ENCODE results near the gene NF2.

DNA sequence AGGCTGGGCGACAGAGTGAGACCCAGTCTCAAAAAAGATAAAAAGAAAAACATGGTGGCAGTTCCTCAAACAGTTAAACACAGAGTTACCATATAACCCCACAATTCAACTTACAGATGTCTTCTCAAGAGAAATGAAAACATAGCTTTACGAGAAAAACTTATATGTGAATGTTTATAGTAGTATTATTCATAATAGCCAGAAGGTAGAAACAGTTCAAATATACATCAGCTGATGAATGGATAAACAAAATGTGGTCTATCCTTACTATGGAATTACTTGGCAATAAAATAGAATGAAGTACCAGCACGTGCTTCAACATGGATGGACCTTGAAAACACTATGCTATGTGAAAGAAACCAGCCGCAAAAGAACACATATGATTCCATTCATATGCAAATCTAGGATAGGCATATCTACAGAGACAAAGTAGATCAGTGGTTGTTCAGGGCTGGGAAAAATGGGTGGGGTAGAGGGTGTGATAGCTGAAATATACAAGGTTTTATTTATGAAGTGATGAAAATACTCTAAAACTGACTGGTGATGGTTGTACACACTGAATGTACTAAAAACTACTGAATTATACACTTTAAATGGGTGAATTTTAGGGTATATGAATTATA is 12.4 kb downstream of the NF2 start:
- TF ChIP-seq POLR2A (IDR thresholded peaks at IDR 0.05) = no peak
- TF ChIP-seq, protein P1, sequence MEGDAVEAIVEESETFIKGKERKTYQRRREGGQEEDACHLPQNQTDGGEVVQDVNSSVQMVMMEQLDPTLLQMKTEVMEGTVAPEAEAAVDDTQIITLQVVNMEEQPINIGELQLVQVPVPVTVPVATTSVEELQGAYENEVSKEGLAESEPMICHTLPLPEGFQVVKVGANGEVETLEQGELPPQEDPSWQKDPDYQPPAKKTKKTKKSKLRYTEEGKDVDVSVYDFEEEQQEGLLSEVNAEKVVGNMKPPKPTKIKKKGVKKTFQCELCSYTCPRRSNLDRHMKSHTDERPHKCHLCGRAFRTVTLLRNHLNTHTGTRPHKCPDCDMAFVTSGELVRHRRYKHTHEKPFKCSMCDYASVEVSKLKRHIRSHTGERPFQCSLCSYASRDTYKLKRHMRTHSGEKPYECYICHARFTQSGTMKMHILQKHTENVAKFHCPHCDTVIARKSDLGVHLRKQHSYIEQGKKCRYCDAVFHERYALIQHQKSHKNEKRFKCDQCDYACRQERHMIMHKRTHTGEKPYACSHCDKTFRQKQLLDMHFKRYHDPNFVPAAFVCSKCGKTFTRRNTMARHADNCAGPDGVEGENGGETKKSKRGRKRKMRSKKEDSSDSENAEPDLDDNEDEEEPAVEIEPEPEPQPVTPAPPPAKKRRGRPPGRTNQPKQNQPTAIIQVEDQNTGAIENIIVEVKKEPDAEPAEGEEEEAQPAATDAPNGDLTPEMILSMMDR (IDR thresholded peaks at IDR 0.05) = no peak

Measured in Peyer's patch (tissue), 4 donors.